GM12864 (cell line): ENCODE results near the gene CENPN.

Source experiments
- DNase-seq: peaks from one replicate; pipeline ENCODE4 v3.0.0-alpha.2; 2011; ENCODE audit warnings: low read depth
- H3K4me3 ChIP-seq: 2 replicates; pipeline ENCODE4 v1.5.1; 2011; ENCODE audit warnings: mild to moderate bottlenecking, low read depth, low read length, control low read depth
- CTCF ChIP-seq: IDR thresholded peaks from 2 replicates; pipeline ENCODE4 v1.5.1; 2011; ENCODE audit warnings: low read depth, mild to moderate bottlenecking, moderate library complexity, low read length, control low read depth, inconsistent platforms; ENCODE audit errors: missing control alignments

Gene CENPN

GRCh38 chr16:81073560-81074330, 66.7 kb downstream of the CENPN start:
- DNase-seq = no peak

GRCh38 chr16:81076566-81077075, 69.6 kb downstream of the CENPN start:
- peak; percentile 44 for DNase-seq
- no peak for TF ChIP-seq CTCF
- H3K4me3 ChIP-seq = peak overlapping the region; percentile 71

More at GRCh38 chr16:81073560-81074330, 66.7 kb downstream of the CENPN start:
- H3K4me3 ChIP-seq = no peak overlapping the region
- TF ChIP-seq CTCF = no peak

GRCh38 chr16:81077076-81077940, 70.3 kb downstream of the CENPN start, which contains the start of gene C16orf46:
TSS of gene C16orf46 (minus strand) at chr16:81077238. CDS start at chr16:81063955, 13,283 bp downstream.
- no peak for TF ChIP-seq CTCF
- peak within 1 kb of the TSS; percentile 71 for H3K4me3 ChIP-seq
- DNase-seq = peak; percentile 83

- DNase-seq = no peak
- no peak for TF ChIP-seq CTCF
- no peak overlapping the region for H3K4me3 ChIP-seq
Measured at GRCh38 chr16:81080233-81080632, 73.2 kb downstream of the CENPN start.

- no peak for DNase-seq
- H3K4me3 ChIP-seq = no peak overlapping the region
- TF ChIP-seq CTCF = no peak
Measured at GRCh38 chr16:81081014-81081413, 74.0 kb downstream of the CENPN start.
